Osteoblast (primary cell): ENCODE data around the gene PACC1. TPM values are rescaled to one million over a fixed set of nuclear protein-coding genes. Genes with fewer than 3 reads are reported as not detected.
A peak's percentile ranks its signal among the peaks of the same experiment; 100 is the strongest.

Experiments used
- DNase-seq: peaks from one replicate; pipeline ENCODE4 v3.0.0; 2011; ENCODE audit warnings: low spot score, mixed read lengths; ENCODE audit not compliant: insufficient read length; ENCODE audit errors: missing footprints
- H2AFZ ChIP-seq: 2 replicates; pipeline ENCODE4 v1.6.0; 2011; ENCODE audit warnings: mild to moderate bottlenecking, low read length
- H3K27ac ChIP-seq: 2 replicates; pipeline ENCODE4 v1.5.1; 2011; ENCODE audit warnings: mild to moderate bottlenecking, low read depth, low read length, moderate library complexity
- H3K27me3 ChIP-seq: 2 replicates; pipeline ENCODE4 v1.6.0; 2012; ENCODE audit warnings: mild to moderate bottlenecking, control low read depth, inconsistent platforms, low read length, moderate library complexity; ENCODE audit not compliant: insufficient read depth
- H3K36me3 ChIP-seq: 2 replicates; pipeline ENCODE4 v1.5.1; 2011; ENCODE audit warnings: mild to moderate bottlenecking, low read length, control low read depth, moderate library complexity; ENCODE audit not compliant: insufficient read depth
- H3K4me1 ChIP-seq: 2 replicates; pipeline ENCODE4 v1.5.1; 2011; ENCODE audit warnings: mild to moderate bottlenecking, low read length, control low read depth, moderate library complexity; ENCODE audit not compliant: insufficient read depth
- H3K4me2 ChIP-seq: 2 replicates; pipeline ENCODE4 v1.6.0; 2011; ENCODE audit warnings: mild to moderate bottlenecking, low read length; ENCODE audit not compliant: insufficient read depth
- H3K4me3 ChIP-seq: fragments of 200-600 bp; sonication (generic); 3 replicates; pipeline ENCODE4 v1.5.1; 2012; ENCODE audit warnings: mild to moderate bottlenecking, low read length, inconsistent platforms; ENCODE audit not compliant: insufficient read depth
- H3K79me2 ChIP-seq: 2 replicates; pipeline ENCODE4 v1.6.0; 2012; ENCODE audit warnings: mild to moderate bottlenecking, low read length, control low read depth, inconsistent platforms; ENCODE audit not compliant: insufficient read depth
- H3K9me3 ChIP-seq: 2 replicates; pipeline ENCODE4 v1.5.1; 2011; ENCODE audit warnings: low read depth, low read length, control low read depth
- H4K20me1 ChIP-seq: 2 replicates; pipeline ENCODE4 v1.6.0; 2012; ENCODE audit warnings: mild to moderate bottlenecking, low read length, control low read depth; ENCODE audit not compliant: insufficient read depth
- CTCF ChIP-seq: IDR thresholded peaks from 2 replicates; pipeline ENCODE4 v1.5.1; 2011; ENCODE audit warnings: mild to moderate bottlenecking, low read depth, low read length, moderate library complexity; ENCODE audit errors: extremely low read depth
- total RNA-seq: library from RNA; depleted of rRNA; stranded (reverse); fragments of >200 nt; gene quantifications from 2 replicates; pipeline ENCODE4 v1.2.3, GENCODE V29; 2012

PACC1 gene
- total RNA-seq, 1 donor, result 6.5 TPM

DNA sequence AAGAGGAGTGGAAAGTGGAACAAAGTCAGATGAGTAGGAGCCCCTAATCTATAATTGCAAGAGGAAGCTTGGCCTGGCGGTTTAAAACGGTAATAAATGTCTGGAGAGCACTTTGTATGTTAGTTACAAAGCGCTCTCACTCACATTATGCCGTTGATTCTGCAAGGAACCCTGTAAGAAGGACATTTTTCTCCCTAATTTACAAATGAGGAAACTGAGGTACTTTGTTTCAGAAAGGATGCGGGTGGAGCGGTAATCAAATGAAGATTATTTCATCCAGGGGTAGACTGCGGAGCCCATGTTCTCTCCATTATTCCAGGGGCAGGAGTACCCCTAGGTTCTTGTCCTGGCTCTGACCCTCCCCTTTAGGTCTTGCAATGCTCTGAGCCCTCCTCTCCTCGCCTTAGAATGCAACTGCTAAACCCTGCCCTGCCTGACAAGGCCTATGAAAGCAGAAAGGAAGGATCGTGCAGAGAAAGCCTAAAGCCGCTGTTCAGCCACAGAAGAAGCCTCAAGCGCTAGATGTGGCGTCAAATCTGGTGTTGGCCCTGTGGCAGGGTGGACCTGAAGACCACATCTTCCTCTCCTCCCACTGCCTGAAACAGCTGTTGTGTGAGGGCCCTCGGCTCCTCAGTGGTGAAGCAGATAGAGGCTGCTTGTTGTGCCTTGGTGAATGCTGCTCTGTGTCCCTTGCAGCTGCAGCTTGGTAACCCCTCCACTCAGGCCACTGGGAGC is 588 bp upstream of the PACC1 start:
- peak overlapping the region; percentile 96 for H2AFZ ChIP-seq
- H3K4me1 ChIP-seq, result peaks cover 2% of the 10 kb centered on the region
- H4K20me1 ChIP-seq, result peaks cover 6% of the 10 kb centered on the region
- H3K4me2 ChIP-seq, result peak overlapping the region; percentile 79
- no peaks in the 10 kb centered on the region for H3K9me3 ChIP-seq
- H3K27me3 ChIP-seq, result no peaks in the 10 kb centered on the region
- H3K79me2 ChIP-seq, result peaks cover 2% of the 10 kb centered on the region
- no peak overlapping the region for H3K27ac ChIP-seq
- DNase-seq, result no peak
- H3K4me3 ChIP-seq, result peak overlapping the region; percentile 98
- no peak for TF ChIP-seq CTCF
- H3K36me3 ChIP-seq, result no peaks in the 10 kb centered on the region

DNA sequence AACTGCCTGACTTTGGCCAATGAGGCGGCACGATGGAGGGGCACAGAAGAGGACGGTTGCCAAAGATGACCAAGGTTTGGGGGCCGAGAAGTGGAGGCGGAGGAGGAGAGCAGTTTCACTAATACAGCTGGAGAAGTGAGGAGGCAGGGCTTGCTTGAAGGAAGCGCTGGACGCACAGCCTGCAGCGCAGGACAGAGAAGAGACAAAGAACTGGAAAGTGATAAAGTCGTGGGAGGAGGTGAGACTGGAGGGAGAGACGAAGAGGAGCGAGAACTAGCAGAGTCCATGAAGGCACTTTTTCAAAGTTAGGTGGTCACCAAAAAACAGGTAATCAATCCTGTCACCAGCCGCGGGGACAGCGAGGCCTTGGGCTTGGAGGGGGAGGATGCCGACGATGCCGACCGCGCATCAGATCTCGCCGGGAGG is 771 bp downstream of the PACC1 start:
- Histone ChIP-seq H3K27ac (no peak overlapping the region), H3K4me1 (peaks cover 2% of the 10 kb centered on the region), H3K4me3 (peak overlapping the region; percentile 98), H3K4me2 (peak overlapping the region; percentile 79), H3K79me2 (peaks cover 2% of the 10 kb centered on the region), H4K20me1 (peaks cover 6% of the 10 kb centered on the region), H3K27me3 (no peaks in the 10 kb centered on the region), H3K9me3 (no peaks in the 10 kb centered on the region), H2AFZ (peak overlapping the region; percentile 96), H3K36me3 (peaks cover 4% of the 10 kb centered on the region)
- no peak for TF ChIP-seq CTCF
- peak; percentile 94 for DNase-seq

DNA sequence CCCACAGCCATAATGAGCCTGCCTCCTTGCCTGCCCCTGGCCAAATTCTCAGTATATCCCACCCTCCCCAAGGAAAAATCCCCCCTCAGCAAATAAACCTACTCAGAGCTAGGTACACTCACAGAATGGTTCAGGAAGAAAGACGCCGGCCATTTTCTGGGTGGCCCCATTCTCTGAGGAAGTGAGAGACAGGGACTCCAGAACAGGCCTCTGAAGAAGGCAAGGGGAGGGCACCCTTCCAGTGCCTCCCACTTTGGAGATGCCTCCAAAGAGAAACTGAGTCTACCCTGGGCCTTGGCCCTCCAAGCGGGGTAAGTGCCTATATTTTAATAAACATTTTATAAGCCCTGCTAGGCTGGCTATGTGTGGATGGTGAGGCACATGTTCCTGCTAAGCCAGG is 2.3 kb downstream of the PACC1 start:
- H3K27ac ChIP-seq, result no peak overlapping the region
- TF ChIP-seq CTCF, result no peak

GRCh38 chr1:212410231-212410820 is 4.4 kb downstream of the PACC1 start:
- H2AFZ ChIP-seq, result no peak overlapping the region
- no peak overlapping the region for H3K27ac ChIP-seq
- H3K79me2 ChIP-seq, result peaks cover 2% of the 10 kb centered on the region
- no peak overlapping the region for H3K4me3 ChIP-seq
- no peaks in the 10 kb centered on the region for H3K9me3 ChIP-seq
- DNase-seq, result no peak
- no peaks in the 10 kb centered on the region for H3K27me3 ChIP-seq
- H3K36me3 ChIP-seq, result peaks cover 11% of the 10 kb centered on the region
- no peak overlapping the region for H3K4me2 ChIP-seq
- H4K20me1 ChIP-seq, result peaks cover 6% of the 10 kb centered on the region
- peaks cover 2% of the 10 kb centered on the region for H3K4me1 ChIP-seq
- TF ChIP-seq CTCF, result no peak

More for the DNA sequence above, 2.3 kb downstream of the PACC1 start:
- H3K9me3 ChIP-seq, result no peaks in the 10 kb centered on the region
- H3K79me2 ChIP-seq, result peaks cover 2% of the 10 kb centered on the region
- no peak overlapping the region for H3K4me3 ChIP-seq
- H3K4me1 ChIP-seq, result peaks cover 2% of the 10 kb centered on the region
- H3K4me2 ChIP-seq, result no peak overlapping the region
- H3K36me3 ChIP-seq, result peaks cover 6% of the 10 kb centered on the region
- no peaks in the 10 kb centered on the region for H3K27me3 ChIP-seq
- no peak overlapping the region for H2AFZ ChIP-seq
- DNase-seq, result peak; percentile 65
- peaks cover 6% of the 10 kb centered on the region for H4K20me1 ChIP-seq
